Testis (tissue), 2 donors: ENCODE data around the gene SCMH1.

ENCODE experiments used
- POLR2A ChIP-seq: fragments of 450-650 bp; IDR thresholded peaks from one replicate; pipeline ENCODE4 v1.6.1; 2017; ENCODE audit warnings: antibody characterized with exemption, mild to moderate bottlenecking, moderate library complexity
- TF ChIP-seq, protein P1 (sequence below), 3 experiments: fragments of 450-650 bp in 2 of 3; fragments of 200-600 bp in 1 of 3; sonication (generic) in 1 of 3; IDR thresholded peaks; one replicate each; pipeline ENCODE4 v1.5.1; 2016 to 2019; ENCODE audit warnings: antibody characterized with exemption in 3 of 3, mild to moderate bottlenecking in 2 of 3, moderate library complexity in 1 of 3

DNA sequence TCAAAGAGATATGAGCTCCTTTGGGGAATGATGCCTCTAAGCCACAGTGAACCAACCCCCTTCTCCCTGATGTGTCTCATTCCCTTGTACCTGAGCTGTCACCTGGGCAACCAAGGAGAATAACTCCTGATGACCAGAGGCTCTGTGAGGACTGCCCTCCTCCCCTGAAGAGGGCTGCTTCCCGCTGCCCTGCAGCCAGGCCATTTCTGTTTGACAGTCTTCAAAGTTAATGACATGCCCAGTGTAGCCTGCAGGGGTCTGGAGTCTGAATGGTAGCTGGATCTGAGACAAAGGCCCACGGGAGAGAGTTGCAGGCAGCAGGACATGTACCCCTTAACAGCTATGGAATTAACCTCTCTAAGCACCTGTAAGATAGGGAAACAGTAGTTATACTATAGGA, 217.2 kb downstream of the SCMH1 start:
- no peak for TF ChIP-seq POLR2A
- TF ChIP-seq, protein P1, sequence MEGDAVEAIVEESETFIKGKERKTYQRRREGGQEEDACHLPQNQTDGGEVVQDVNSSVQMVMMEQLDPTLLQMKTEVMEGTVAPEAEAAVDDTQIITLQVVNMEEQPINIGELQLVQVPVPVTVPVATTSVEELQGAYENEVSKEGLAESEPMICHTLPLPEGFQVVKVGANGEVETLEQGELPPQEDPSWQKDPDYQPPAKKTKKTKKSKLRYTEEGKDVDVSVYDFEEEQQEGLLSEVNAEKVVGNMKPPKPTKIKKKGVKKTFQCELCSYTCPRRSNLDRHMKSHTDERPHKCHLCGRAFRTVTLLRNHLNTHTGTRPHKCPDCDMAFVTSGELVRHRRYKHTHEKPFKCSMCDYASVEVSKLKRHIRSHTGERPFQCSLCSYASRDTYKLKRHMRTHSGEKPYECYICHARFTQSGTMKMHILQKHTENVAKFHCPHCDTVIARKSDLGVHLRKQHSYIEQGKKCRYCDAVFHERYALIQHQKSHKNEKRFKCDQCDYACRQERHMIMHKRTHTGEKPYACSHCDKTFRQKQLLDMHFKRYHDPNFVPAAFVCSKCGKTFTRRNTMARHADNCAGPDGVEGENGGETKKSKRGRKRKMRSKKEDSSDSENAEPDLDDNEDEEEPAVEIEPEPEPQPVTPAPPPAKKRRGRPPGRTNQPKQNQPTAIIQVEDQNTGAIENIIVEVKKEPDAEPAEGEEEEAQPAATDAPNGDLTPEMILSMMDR (IDR thresholded peaks at IDR 0.05), result no peak
